ENCODE measurements around the gene RXRA.

Gene RXRA

GRCh38 chr9:134457321-134458206 is 131.3 kb downstream of the RXRA start:
- no peak for DNase-seq

DNA sequence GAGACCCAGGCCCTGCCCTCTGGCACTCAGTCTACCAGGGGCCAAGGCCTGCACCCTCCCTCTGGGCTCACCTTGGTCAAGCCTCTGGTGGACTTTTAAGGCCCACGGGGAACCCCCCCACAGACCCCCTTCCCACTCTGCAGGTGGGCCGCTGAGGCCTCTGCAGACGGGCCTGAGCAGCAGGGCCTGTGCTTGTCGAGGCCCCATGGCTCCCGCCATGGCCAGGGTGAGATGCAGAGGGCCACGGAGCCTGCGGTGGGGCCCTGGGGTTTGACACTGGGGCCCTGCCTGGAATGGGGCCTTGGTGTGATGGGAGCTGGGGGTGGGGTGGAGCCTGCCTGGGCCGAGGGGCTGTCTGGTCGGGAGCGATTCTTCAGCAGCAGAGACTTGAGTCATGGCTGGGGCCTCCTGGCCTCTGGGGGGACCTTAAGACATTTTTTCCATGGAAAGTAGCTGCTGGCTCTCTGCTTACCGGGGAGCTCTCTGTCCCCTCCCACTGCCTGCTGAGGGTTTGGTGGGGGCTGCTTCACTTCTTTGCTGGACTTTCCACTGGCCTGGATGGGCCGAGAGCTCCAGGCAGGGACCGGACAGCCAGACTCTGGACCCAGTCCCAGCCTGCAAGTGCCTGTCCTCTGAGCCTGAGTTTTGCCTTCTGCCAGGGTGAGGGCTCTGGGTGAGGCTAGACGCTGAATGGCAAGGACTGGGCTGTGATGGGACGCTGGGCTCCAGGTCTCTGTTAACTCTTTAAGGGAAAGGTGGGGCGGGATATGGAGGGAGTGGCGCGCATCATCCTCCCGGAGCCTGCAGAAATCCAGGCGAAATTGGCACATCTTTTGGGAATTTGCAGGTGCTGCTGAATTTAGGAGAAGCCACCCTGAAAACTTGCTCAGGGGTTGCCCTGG is 132.2 kb downstream of the RXRA start:
- DNase-seq: no peak

GRCh38 chr9:134459164-134459563 is 132.9 kb downstream of the RXRA start:
- DNase-seq: no peak

DNA sequence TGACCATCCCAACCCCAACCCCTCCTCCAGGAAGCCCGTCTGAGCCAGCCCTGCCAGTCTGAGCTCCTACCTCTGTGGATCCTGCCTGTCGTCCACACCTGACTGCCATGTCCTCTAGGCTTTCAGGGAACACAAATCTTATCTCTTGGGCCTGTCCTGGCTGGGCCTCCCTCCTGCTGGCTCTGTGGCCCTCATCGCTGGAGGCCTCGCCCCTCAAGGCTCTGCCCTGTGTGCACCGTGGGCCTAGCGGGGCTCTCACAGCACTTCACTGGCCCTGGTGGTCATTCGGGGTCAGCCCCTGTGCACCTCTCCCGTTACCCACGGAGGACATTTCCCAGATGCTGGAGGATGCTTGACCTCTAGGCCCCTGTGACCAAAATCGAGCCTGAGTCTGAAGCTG is 133.3 kb downstream of the RXRA start:
- no peak for DNase-seq

DNA sequence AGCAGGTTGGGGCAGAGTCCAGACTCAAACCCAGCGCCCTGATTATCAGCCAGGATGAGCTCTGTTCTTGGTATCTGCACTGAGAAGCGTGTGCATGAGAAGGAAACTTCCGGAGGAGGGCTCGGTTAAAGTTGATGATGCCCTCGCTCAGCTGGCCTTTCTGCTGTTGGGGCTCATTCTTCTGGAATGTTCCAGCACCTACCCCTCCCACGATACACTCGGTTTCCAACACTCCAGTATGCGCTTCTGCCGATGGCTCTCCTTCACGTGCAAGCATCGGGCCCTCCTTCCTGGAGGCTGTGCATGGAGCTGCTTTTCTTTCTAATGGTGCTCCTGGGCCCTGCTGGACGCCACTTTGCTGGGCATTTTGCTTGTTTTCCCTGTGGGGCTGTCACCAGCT is 134.0 kb downstream of the RXRA start:
- DNase-seq: no peak

- no peak for DNase-seq
These were observed 134.6 kb downstream of the RXRA start for GRCh38 chr9:134460896-134461295.

DNA sequence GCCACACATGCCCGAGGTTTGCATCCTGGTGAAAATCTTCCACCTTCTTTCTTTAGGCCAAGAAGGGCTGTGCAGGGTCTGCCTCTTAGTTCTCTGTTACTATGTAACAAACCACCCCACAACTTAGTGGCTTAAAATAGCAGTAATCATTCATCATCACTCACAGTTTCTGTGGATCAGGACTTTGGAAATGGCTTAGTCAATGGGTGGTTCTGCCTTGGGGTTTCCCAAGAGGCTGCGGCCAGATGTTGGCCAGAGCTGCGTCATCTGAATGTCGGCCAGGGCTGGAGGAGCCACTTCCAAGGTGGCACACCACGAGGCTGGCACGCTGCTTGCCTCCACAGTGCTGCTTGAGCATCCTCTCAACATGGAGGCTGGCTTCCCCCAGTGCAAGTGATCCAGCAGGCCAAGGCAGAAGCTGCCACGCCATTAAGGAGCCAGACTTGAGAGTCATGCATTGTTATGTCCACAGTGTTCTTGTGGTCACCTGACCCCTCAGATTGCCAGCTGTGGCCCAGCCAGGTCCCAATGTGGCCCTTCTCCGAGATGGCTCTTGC is 135.2 kb downstream of the RXRA start:
- DNase-seq: no peak

- no peak for DNase-seq
These were observed 136.1 kb downstream of the RXRA start for GRCh38 chr9:134462318-134462717.

DNA sequence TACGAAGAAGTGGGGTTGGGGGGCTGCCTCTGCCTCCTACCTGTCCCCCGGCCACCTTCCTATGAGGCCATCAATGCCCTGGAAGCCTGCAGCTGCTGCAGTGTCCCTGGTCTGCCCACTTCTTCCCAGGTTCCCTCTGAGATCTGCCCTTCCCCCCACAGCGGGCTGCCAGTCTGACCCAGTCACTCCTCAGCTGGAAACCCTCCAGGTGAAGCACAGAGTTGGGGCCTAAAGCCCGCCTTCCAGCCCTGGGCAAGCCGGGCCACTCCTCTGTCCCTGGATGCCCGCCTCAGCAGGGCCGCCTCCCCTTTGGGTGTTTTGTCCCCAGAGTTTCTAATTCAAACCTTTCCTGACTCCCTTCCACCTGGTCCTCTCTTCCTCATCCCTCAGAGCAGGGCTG is 137.0 kb downstream of the RXRA start:
- DNase-seq: no peak

- DNase-seq: no peak
These were observed 140.8 kb downstream of the RXRA start for GRCh38 chr9:134466869-134467616.

DNA sequence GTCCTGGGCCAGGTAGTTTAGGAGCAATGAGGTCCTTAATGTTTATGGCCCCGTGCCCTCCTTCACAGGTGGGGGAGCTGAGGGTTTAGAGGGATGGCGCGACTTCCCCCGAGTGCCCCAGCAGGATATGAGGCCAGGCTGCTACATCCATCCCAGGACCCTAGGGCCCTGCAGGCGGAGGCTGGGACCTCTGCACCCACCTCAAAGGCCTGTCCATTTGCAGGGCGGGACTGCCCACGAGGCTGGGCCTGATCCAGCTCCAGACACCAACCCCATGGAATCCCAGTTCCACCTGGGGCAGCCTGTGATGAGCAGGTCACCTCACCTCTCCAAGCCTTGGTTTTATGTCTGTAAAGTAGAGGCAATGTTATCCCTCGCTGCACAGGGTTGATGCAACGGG is 142.1 kb downstream of the RXRA start:
- no peak for DNase-seq

DNA sequence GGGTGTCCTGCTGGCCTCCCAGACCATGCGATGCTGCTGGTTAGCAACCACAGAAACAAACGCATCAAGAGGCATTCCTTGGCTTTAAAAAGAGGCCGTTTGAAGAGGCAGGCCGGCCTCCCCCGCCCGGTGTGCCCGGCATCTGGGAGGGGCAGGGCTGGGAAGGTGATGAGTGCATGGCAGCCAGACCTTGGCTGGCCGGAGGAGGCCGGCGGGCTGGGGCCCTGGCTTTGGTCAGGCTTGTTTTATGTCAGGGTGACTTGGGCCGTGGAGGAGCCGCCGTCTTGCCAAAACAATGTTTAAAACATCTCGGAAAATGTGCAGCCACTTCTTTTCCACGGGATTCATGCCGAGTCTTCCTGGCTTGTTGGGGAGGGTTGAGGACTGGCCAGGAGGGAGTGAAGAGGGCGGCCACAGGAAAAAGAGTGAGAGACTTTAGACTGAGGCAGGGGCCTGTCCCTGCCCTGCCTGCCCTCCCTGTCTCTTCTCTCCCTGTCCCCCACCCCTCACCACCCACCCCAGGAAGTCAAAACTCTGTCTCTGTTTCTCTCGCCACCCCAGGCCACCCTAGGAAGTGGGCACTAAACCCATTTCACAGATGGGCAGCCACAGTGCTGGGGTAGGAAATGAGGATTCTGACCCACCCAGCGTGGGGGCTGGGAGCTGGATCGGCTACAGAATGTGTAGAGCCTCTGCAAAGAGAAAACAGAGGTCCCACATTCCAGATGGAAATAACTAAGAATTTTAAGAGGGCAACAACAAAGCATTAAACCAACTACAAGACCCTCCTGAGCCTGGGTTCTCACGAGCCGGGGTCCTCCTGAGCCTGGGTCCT is 143.0 kb downstream of the RXRA start:
- no peak for DNase-seq

GRCh38 chr9:134472256-134472655 is 146.0 kb downstream of the RXRA start:
- no peak for DNase-seq

- no peak for DNase-seq
These were observed 147.1 kb downstream of the RXRA start for GRCh38 chr9:134473141-134474054.

DNA sequence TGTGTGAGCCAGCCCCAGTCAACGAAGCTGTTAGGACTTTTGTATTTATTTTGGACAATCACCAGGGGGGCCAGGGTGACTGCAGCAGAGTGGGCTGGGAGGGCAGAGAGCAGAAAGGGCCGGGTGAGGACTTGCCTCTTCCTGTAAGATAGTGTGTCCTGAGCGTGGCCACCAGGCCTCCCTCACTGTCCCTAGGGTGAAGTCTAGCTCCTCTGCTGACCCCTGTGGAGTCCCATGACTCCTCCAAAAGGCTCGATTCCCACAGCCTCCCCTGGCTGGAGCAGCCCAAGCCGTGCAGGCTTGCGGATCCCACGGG is 147.8 kb downstream of the RXRA start:
- DNase-seq: no peak

DNA sequence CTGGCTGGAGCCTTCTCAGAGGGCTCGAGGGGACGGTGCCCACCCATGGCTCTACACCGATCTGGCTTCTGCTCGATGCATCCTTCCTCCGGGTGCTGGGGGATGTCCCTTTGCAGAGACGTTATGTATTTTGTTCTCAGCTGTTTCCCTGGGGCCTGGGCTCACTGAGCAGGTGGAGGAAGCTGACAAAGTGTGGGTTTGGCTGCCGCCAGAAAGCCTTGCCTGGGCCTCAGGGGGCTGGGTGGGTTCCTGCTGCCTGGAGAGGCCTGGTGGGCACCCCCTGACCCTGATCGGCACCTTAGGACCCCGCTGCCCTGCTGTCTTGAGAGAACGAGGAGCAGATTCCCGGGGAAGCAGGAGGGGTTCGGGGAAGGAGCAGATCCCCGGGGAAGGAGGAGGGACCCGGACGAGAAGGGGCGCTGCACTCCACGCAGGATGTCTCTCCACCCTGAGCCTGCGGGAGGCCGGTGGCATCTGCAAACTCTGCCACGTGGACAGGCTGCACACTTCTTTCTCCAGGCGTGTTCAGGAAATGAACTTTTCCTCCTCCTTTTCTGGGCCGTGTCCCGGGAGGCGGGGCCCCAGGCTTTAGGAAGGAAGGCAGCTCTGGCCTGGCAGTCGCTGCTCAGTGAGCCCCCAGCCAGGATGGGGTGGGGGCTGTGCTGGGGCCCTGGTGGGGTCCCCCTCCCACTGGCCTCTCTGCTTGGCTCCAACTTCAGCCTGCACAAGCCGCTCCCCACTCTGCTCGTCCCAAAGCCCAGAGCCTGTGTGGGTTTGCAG is 148.9 kb downstream of the RXRA start:
- no peak for DNase-seq

- DNase-seq: no peak
These were observed 150.2 kb downstream of the RXRA start for GRCh38 chr9:134476272-134476941.

- DNase-seq: no peak
These were observed 150.7 kb downstream of the RXRA start for GRCh38 chr9:134476942-134477335.

- no peak for DNase-seq
These were observed 151.2 kb downstream of the RXRA start for GRCh38 chr9:134477342-134477925.

Measured in NCI-H774 (cell line).